D341Med (cell line): ENCODE results near the gene LHX4.

ENCODE experiments used
- DNase-seq: peaks from one replicate; pipeline ENCODE4 v3.0.0; 2012; ENCODE audit warnings: low spot score

The LHX4 gene

GRCh38 chr1:180257486-180257885, 27.4 kb downstream of the LHX4 start:
- DNase-seq, result no peak

GRCh38 chr1:180258290-180258689, 28.2 kb downstream of the LHX4 start:
- no peak for DNase-seq

- no peak for DNase-seq
Observed at GRCh38 chr1:180258935-180259334, 28.9 kb downstream of the LHX4 start.

- DNase-seq, result no peak
Observed at GRCh38 chr1:180259431-180260338, 29.6 kb downstream of the LHX4 start.

- no peak for DNase-seq
Observed at GRCh38 chr1:180260541-180260940, 30.5 kb downstream of the LHX4 start.

GRCh38 chr1:180261030-180261429, 31.0 kb downstream of the LHX4 start:
- no peak for DNase-seq

- DNase-seq, result no peak
Observed at GRCh38 chr1:180261524-180262155, 31.6 kb downstream of the LHX4 start.

- DNase-seq, result no peak
Observed at GRCh38 chr1:180262628-180263488, 32.8 kb downstream of the LHX4 start.

- DNase-seq, result no peak
Observed at GRCh38 chr1:180264595-180264994, 34.5 kb downstream of the LHX4 start.

- no peak for DNase-seq
Observed at GRCh38 chr1:180265201-180265600, 35.1 kb downstream of the LHX4 start.

GRCh38 chr1:180265871-180266270, 35.8 kb downstream of the LHX4 start:
- no peak for DNase-seq

GRCh38 chr1:180266275-180267210, 36.5 kb downstream of the LHX4 start:
- peak; percentile 23 for DNase-seq

GRCh38 chr1:180267211-180267561, 37.1 kb downstream of the LHX4 start:
- no peak for DNase-seq

GRCh38 chr1:180267761-180268555, 37.9 kb downstream of the LHX4 start:
- DNase-seq, result no peak

GRCh38 chr1:180268556-180269075, 38.6 kb downstream of the LHX4 start:
- DNase-seq, result no peak

- peak; percentile 70 for DNase-seq
Observed at GRCh38 chr1:180269645-180270529, 39.8 kb downstream of the LHX4 start.

GRCh38 chr1:180270530-180271271, 40.6 kb downstream of the LHX4 start:
- DNase-seq, result peak; percentile 36
